SK-N-SH (cell line): ENCODE measurements around the gene USP25. TPM values are rescaled to one million over a fixed set of nuclear protein-coding genes. Genes with fewer than 3 reads are reported as not detected.

Experiments
- CTCF ChIA-PET: fragments of 300-600, 350-600 bp; formaldehyde crosslinking; extraction: SDS; loops from one replicate; lab custom pipeline; 2021; lab: Yijun Ruan, JAX
- POLR2A ChIA-PET: fragments of 350-600 bp; sonication (Branson Sonifier 250); formaldehyde crosslinking; extraction: SDS; loops from one replicate; lab custom pipeline; 2020; ENCODE audit warnings: antibody characterized with exemption, inconsistent platforms; lab: Yijun Ruan, JAX
- DNase-seq: peaks from one replicate; pipeline ENCODE4 v3.0.0; 2012
- H2AFZ ChIP-seq: fragments of 200-600 bp; sonication (generic); 2 replicates; pipeline ENCODE4 v1.8.1; 2016; ENCODE audit warnings: antibody characterized with exemption, mild to moderate bottlenecking, low read depth
- H3F3A ChIP-seq: fragments of 200-600 bp; sonication (generic); replicated peaks from 2 replicates; pipeline ENCODE3; 2016; ENCODE audit warnings: antibody characterized with exemption, mild to moderate bottlenecking; ENCODE audit not compliant: insufficient read depth
- H3K27ac ChIP-seq, 2 experiments: fragments of 200-500 bp in 1 of 2; fragments of 200-600 bp in 1 of 2; sonication (Bioruptor generic) in 1 of 2; sonication (generic), shearing (Covaris generic) in 1 of 2; 2 replicates each; pipeline versions ENCODE4 v1.5.1 to v1.6.1; 2014 to 2016; ENCODE audit warnings: low read depth in 2 of 2, inconsistent platforms in 1 of 2, low read length in 1 of 2, mild to moderate bottlenecking in 1 of 2, mixed read lengths in 1 of 2
- H3K27me3 ChIP-seq: fragments of 200-600 bp; sonication (generic), shearing (Covaris generic); 2 replicates; pipeline ENCODE4 v1.6.1; 2016; ENCODE audit warnings: mixed run types; ENCODE audit not compliant: insufficient read depth
- H3K36me3 ChIP-seq, 2 experiments: fragments of 200-500 bp in 1 of 2; fragments of 200-600 bp in 1 of 2; sonication (Bioruptor generic) in 1 of 2; sonication (generic) in 1 of 2; replicated peaks in 1 of 2; 2 replicates each; pipeline versions ENCODE3 to v1.5.1; 2014 to 2016; ENCODE audit warnings: low read length in 1 of 2, mild to moderate bottlenecking in 1 of 2; ENCODE audit not compliant: insufficient read depth in 2 of 2, control insufficient read depth in 1 of 2
- H3K4me1 ChIP-seq, 2 experiments: fragments of 200-500 bp in 1 of 2; fragments of 200-600 bp in 1 of 2; sonication (Bioruptor generic) in 1 of 2; sonication (generic), shearing (Covaris generic) in 1 of 2; 2 replicates each; pipeline versions ENCODE4 v1.5.1 to v1.6.1; 2014 to 2016; ENCODE audit warnings: low read depth in 1 of 2, low read length in 1 of 2, mixed run types in 1 of 2; ENCODE audit not compliant: insufficient read depth in 2 of 2, control insufficient read depth in 1 of 2
- H3K4me2 ChIP-seq: fragments of 200-600 bp; sonication (generic), shearing (Covaris generic); 2 replicates; pipeline ENCODE4 v1.6.1; 2017; ENCODE audit warnings: mixed run types
- H3K4me3 ChIP-seq, 2 experiments: fragments of 200-500 bp in 1 of 2; fragments of 200-600 bp in 1 of 2; sonication (Bioruptor generic) in 1 of 2; sonication (generic), shearing (Covaris generic) in 1 of 2; 2 replicates each; pipeline versions ENCODE4 v1.5.1 to v1.8.1; 2014 to 2016; ENCODE audit warnings: low read depth in 2 of 2, inconsistent platforms in 1 of 2, low read length in 1 of 2, mild to moderate bottlenecking in 1 of 2, mixed read lengths in 1 of 2, moderate library complexity in 1 of 2
- H3K79me2 ChIP-seq: fragments of 200-600 bp; sonication (generic); 2 replicates; pipeline ENCODE4 v1.8.1; 2017; ENCODE audit warnings: mild to moderate bottlenecking; ENCODE audit not compliant: insufficient read depth
- H3K9ac ChIP-seq: fragments of 200-600 bp; sonication (generic); 2 replicates; pipeline ENCODE4 v1.6.1; 2017; ENCODE audit warnings: mixed run types
- H3K9me2 ChIP-seq: fragments of 200-600 bp; sonication (generic); 2 replicates; pipeline ENCODE4 v1.6.1; 2017; ENCODE audit warnings: mixed run types
- H3K9me3 ChIP-seq: fragments of 200-600 bp; sonication (generic); 2 replicates; pipeline ENCODE4 v1.6.1; 2017; ENCODE audit warnings: mixed run types, mild to moderate bottlenecking, moderate library complexity
- H4K20me1 ChIP-seq: fragments of 200-600 bp; sonication (generic); 2 replicates; pipeline ENCODE4 v1.6.1; 2017; ENCODE audit warnings: mild to moderate bottlenecking, mixed run types; ENCODE audit not compliant: insufficient read depth
- ELF1 ChIP-seq: IDR thresholded peaks from 2 replicates; pipeline ENCODE4 v1.4.0; 2012
- EZH2phosphoT487 ChIP-seq: fragments of 200-600 bp; sonication (generic); IDR thresholded peaks from 2 replicates; pipeline ENCODE4 v1.6.1; 2017; ENCODE audit warnings: low read depth, mixed run types, mild to moderate bottlenecking, antibody characterized with exemption, moderate library complexity, borderline replicate concordance
- FOSL2 ChIP-seq: IDR thresholded peaks from 2 replicates; pipeline ENCODE4 v1.4.0; 2012; ENCODE audit warnings: low read depth, mild to moderate bottlenecking, moderate library complexity, borderline replicate concordance
- FOXJ3 ChIP-seq: sonication (generic); formaldehyde crosslinking; IDR thresholded peaks from 2 replicates; pipeline ENCODE4 v1.5.1; 2020; ENCODE audit warnings: mild to moderate bottlenecking, missing genetic modification reagents
- IRF3 ChIP-seq: fragments of 150-350 bp; IDR thresholded peaks from 2 replicates; pipeline ENCODE4 v1.6.1; 2016; ENCODE audit warnings: mild to moderate bottlenecking, low read depth, low read length
- JUND ChIP-seq: IDR thresholded peaks from 2 replicates; pipeline ENCODE4 v1.4.0; 2012
- MEF2A ChIP-seq: IDR thresholded peaks from 2 replicates; pipeline ENCODE4 v1.4.0; 2012; ENCODE audit warnings: low read depth, borderline replicate concordance
- NFIC ChIP-seq: IDR thresholded peaks from 2 replicates; pipeline ENCODE4 v1.4.0; 2012; ENCODE audit warnings: borderline replicate concordance
- NRF1 ChIP-seq: IDR thresholded peaks from 2 replicates; pipeline ENCODE4 v1.6.1; 2012; ENCODE audit warnings: low read depth, mild to moderate bottlenecking, low read length
- POLR2AphosphoS5 ChIP-seq: IDR thresholded peaks from 2 replicates; pipeline ENCODE4 v1.6.1; 2012; ENCODE audit warnings: low read depth, low read length
- RAD21 ChIP-seq: IDR thresholded peaks from 2 replicates; pipeline ENCODE4 v1.6.1; 2012; ENCODE audit warnings: mild to moderate bottlenecking, low read length
- RCOR1 ChIP-seq: fragments of 150-350 bp; IDR thresholded peaks from 2 replicates; pipeline ENCODE4 v1.6.1; 2017; ENCODE audit warnings: antibody characterized with exemption, low read length
- REST ChIP-seq: IDR thresholded peaks from 2 replicates; pipeline ENCODE4 v1.6.1; 2012; ENCODE audit warnings: mild to moderate bottlenecking, low read depth, low read length, moderate library complexity
- RFX5 ChIP-seq: IDR thresholded peaks from 2 replicates; pipeline ENCODE4 v1.6.1; 2012; ENCODE audit warnings: mild to moderate bottlenecking, improper control_type of control experiment, low read length
- SIN3A ChIP-seq: IDR thresholded peaks from 2 replicates; pipeline ENCODE4 v1.6.1; 2012; ENCODE audit warnings: low read depth, mild to moderate bottlenecking, low read length, moderate library complexity, borderline replicate concordance
- YY1 ChIP-seq: IDR thresholded peaks from 2 replicates; pipeline ENCODE4 v1.4.0; 2012; ENCODE audit warnings: low read depth, mild to moderate bottlenecking
- WGBS: methylation state at CpG from one replicate; pipeline ENCODE4 v1.1.6; 2017; ENCODE audit warnings: low lambda C conversion rate; 5-methylcytosine and 5-hydroxymethylcytosine counted together
- polyA plus RNA-seq, 3 experiments: library from polyadenylated mRNA; depleted of rRNA; stranded (reverse); fragments of >200 nt; gene quantifications; 2 replicates each; pipeline ENCODE4 v1.2.3, GENCODE V29; 2012
- TF ChIP-seq, protein P1 (sequence below): fragments of 150-350 bp; IDR thresholded peaks from 2 replicates; pipeline ENCODE4 v1.6.1; 2017; ENCODE audit warnings: antibody characterized with exemption, low read length, low read depth, borderline replicate concordance
- TF ChIP-seq, protein P2 (sequence below): IDR thresholded peaks from 2 replicates; pipeline ENCODE4 v1.4.0; 2012; ENCODE audit warnings: low read depth, borderline replicate concordance
- TF ChIP-seq, protein P3 (sequence below): fragments of 200-600 bp; sonication (generic); IDR thresholded peaks from 2 replicates; pipeline ENCODE4 v1.6.1; 2017; ENCODE audit warnings: antibody characterized with exemption, mild to moderate bottlenecking, moderate library complexity
- TF ChIP-seq, protein P4 (sequence below): IDR thresholded peaks from 2 replicates; pipeline ENCODE4 v1.4.0; 2012; ENCODE audit warnings: low read depth, borderline replicate concordance

Gene USP25
- polyA plus RNA-seq, 1 of the 3 experiments (the other 2 are of a cell fraction): 4.6 TPM

- no peaks in the 10 kb centered on the region for H3K9me2 ChIP-seq
- no peak overlapping the region for H3K4me3 ChIP-seq
- H3K4me2 ChIP-seq: no peak overlapping the region
- no peak overlapping the region for H3K9ac ChIP-seq
- peaks cover 25 to 31% of the 10 kb centered on the region in 2 experiments for H3K36me3 ChIP-seq
- H4K20me1 ChIP-seq: no peaks in the 10 kb centered on the region
- ChIA-PET CTCF (no interaction called here), POLR2A (no interaction called here)
- H3K9me3 ChIP-seq: no peaks in the 10 kb centered on the region
- H3K79me2 ChIP-seq: no peaks in the 10 kb centered on the region
- no peaks in the 10 kb centered on the region for H3F3A ChIP-seq
- H3K27me3 ChIP-seq: no peaks in the 10 kb centered on the region
- TF ChIP-seq ELF1 (no peak), EZH2phosphoT487 (no peak), NRF1 (no peak), REST (no peak), JUND (no peak), RCOR1 (no peak), SIN3A (no peak), NFIC (no peak), RAD21 (no peak), FOXJ3 (CRISPR knock-in tag) (no peak), MEF2A (no peak), RFX5 (no peak), POLR2AphosphoS5 (no peak), YY1 (no peak), IRF3 (no peak), FOSL2 (no peak)
- TF ChIP-seq, protein P1, sequence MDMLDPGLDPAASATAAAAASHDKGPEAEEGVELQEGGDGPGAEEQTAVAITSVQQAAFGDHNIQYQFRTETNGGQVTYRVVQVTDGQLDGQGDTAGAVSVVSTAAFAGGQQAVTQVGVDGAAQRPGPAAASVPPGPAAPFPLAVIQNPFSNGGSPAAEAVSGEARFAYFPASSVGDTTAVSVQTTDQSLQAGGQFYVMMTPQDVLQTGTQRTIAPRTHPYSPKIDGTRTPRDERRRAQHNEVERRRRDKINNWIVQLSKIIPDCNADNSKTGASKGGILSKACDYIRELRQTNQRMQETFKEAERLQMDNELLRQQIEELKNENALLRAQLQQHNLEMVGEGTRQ: no peak
- TF ChIP-seq, protein P2, sequence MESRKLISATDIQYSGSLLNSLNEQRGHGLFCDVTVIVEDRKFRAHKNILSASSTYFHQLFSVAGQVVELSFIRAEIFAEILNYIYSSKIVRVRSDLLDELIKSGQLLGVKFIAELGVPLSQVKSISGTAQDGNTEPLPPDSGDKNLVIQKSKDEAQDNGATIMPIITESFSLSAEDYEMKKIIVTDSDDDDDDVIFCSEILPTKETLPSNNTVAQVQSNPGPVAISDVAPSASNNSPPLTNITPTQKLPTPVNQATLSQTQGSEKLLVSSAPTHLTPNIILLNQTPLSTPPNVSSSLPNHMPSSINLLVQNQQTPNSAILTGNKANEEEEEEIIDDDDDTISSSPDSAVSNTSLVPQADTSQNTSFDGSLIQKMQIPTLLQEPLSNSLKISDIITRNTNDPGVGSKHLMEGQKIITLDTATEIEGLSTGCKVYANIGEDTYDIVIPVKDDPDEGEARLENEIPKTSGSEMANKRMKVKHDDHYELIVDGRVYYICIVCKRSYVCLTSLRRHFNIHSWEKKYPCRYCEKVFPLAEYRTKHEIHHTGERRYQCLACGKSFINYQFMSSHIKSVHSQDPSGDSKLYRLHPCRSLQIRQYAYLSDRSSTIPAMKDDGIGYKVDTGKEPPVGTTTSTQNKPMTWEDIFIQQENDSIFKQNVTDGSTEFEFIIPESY: no peak
- TF ChIP-seq, protein P3, sequence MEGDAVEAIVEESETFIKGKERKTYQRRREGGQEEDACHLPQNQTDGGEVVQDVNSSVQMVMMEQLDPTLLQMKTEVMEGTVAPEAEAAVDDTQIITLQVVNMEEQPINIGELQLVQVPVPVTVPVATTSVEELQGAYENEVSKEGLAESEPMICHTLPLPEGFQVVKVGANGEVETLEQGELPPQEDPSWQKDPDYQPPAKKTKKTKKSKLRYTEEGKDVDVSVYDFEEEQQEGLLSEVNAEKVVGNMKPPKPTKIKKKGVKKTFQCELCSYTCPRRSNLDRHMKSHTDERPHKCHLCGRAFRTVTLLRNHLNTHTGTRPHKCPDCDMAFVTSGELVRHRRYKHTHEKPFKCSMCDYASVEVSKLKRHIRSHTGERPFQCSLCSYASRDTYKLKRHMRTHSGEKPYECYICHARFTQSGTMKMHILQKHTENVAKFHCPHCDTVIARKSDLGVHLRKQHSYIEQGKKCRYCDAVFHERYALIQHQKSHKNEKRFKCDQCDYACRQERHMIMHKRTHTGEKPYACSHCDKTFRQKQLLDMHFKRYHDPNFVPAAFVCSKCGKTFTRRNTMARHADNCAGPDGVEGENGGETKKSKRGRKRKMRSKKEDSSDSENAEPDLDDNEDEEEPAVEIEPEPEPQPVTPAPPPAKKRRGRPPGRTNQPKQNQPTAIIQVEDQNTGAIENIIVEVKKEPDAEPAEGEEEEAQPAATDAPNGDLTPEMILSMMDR: no peak
- TF ChIP-seq, protein P4, sequence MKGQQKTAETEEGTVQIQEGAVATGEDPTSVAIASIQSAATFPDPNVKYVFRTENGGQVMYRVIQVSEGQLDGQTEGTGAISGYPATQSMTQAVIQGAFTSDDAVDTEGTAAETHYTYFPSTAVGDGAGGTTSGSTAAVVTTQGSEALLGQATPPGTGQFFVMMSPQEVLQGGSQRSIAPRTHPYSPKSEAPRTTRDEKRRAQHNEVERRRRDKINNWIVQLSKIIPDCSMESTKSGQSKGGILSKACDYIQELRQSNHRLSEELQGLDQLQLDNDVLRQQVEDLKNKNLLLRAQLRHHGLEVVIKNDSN: no peak
- no peak overlapping the region for H2AFZ ChIP-seq
- H3K27ac ChIP-seq: no peak overlapping the region
- no peak for DNase-seq
- H3K4me1 ChIP-seq: no peaks in the 10 kb centered on the region
- 95% methylated on average over 4 of the region's 4 CpGs for WGBS
Measured at GRCh38 chr21:15872236-15872635, 142.5 kb downstream of the USP25 start.
